GM12878 (cell line): ENCODE measurements around the gene CPT1C.

Source experiments
- CHD2 ChIP-seq: IDR thresholded peaks from 2 replicates; pipeline ENCODE4 v1.6.1; 2011; ENCODE audit warnings: low read depth, low read length, improper control_type of control experiment, borderline replicate concordance
- CREB1 ChIP-seq: IDR thresholded peaks from 2 replicates; pipeline ENCODE4 v1.6.1; 2012; ENCODE audit warnings: low read depth, mild to moderate bottlenecking, inconsistent platforms
- CTCF ChIP-seq, 3 experiments: IDR thresholded peaks in 2 of 3; conservative IDR thresholded peaks in 1 of 3; 2 replicates each; pipeline ENCODE4 v1.5.1; 2011; ENCODE audit warnings: low read depth in 3 of 3, low read length in 3 of 3, mild to moderate bottlenecking in 3 of 3, control low read depth in 2 of 3, moderate library complexity in 2 of 3, inconsistent platforms in 1 of 3, mixed read lengths in 1 of 3; ENCODE audit not compliant: control insufficient read depth in 2 of 3, insufficient read depth in 1 of 3; ENCODE audit errors: extremely low read depth in 1 of 3
- ETV6 ChIP-seq, 2 experiments: fragments of 450-650 bp in 1 of 2; IDR thresholded peaks in 1 of 2; conservative IDR thresholded peaks in 1 of 2; 2 replicates each; pipeline ENCODE4 v1.6.1; 2014; ENCODE audit warnings: antibody characterized with exemption in 1 of 2, borderline replicate concordance in 1 of 2, low read depth in 1 of 2, mild to moderate bottlenecking in 1 of 2, moderate library complexity in 1 of 2
- GABPA ChIP-seq: IDR thresholded peaks from 2 replicates; pipeline ENCODE4 v1.6.1; 2014; ENCODE audit warnings: antibody characterized with exemption, low read depth, mild to moderate bottlenecking, inconsistent platforms
- HCFC1 ChIP-seq: fragments of 150-350 bp; IDR thresholded peaks from 2 replicates; pipeline ENCODE4 v1.6.1; 2014; ENCODE audit warnings: low read length
- HDAC2 ChIP-seq: fragments of 200-600 bp; sonication (generic); IDR thresholded peaks from 2 replicates; pipeline ENCODE4 v1.6.1; 2017
- NKRF ChIP-seq: fragments of 450-650 bp; conservative IDR thresholded peaks from 2 replicates; pipeline ENCODE4 v1.6.1; 2017; ENCODE audit warnings: mild to moderate bottlenecking, moderate library complexity
- PAX5 ChIP-seq: IDR thresholded peaks from 2 replicates; pipeline ENCODE4 v1.6.1; 2011; ENCODE audit warnings: low read depth, low read length, borderline replicate concordance
- POLR2AphosphoS5 ChIP-seq: IDR thresholded peaks from 2 replicates; pipeline ENCODE4 v1.6.1; 2011; ENCODE audit warnings: mild to moderate bottlenecking, low read length, inconsistent platforms
- RAD21 ChIP-seq: IDR thresholded peaks from 2 replicates; pipeline ENCODE4 v1.6.1; 2011; ENCODE audit warnings: mild to moderate bottlenecking, low read depth, low read length, moderate library complexity; ENCODE audit not compliant: insufficient read depth
- RCOR1 ChIP-seq: conservative IDR thresholded peaks from 2 replicates; pipeline ENCODE4 v1.6.1; 2012; ENCODE audit warnings: low read depth, low read length, improper control_type of control experiment
- SPI1 ChIP-seq: IDR thresholded peaks from 2 replicates; pipeline ENCODE4 v1.6.1; 2011; ENCODE audit warnings: low read depth, mild to moderate bottlenecking, low read length, moderate library complexity, borderline replicate concordance; ENCODE audit not compliant: insufficient read depth
- USF2 ChIP-seq: IDR thresholded peaks from 2 replicates; pipeline ENCODE4 v1.6.1; 2011; ENCODE audit warnings: low read depth, low read length, improper control_type of control experiment, borderline replicate concordance

GRCh38 chr19:49699364-49699763 is 8.4 kb downstream of the CPT1C start:
- TF ChIP-seq POLR2AphosphoS5 (no peak), CHD2 (no peak), CREB1 (no peak), CTCF (IDR thresholded peaks at IDR 0.05 in 2 of 3, conservative IDR thresholded peaks at IDR 0.05 in 1 of 3; ENCODE audit: control insufficient read depth in 2 of 3, extremely low read depth in 1 of 3, insufficient read depth in 1 of 3, low read depth in 3 of 3, low read length in 3 of 3) (no peak), HCFC1 (no peak), NKRF (no peak), USF2 (no peak), PAX5 (no peak), RCOR1 (no peak), SPI1 (no peak), HDAC2 (no peak), ETV6 (conservative IDR thresholded peaks at IDR 0.05 in 1 of 2, IDR thresholded peaks at IDR 0.05 in 1 of 2; ENCODE audit: borderline replicate concordance in 1 of 2, low read depth in 1 of 2) (no peak), RAD21 (no peak), GABPA (no peak)
